Posterior vena cava (tissue), 2 donors: Measurements from ENCODE around the gene GNAO1. TPM values are rescaled to one million over a fixed set of nuclear protein-coding genes. Genes with fewer than 3 reads are reported as not detected.
"Not testable (repeated sequence)": the region's sequence is repeated elsewhere in the genome, so short reads cannot be mapped to it uniquely, and the experiment has no call there.

Experiments used
- DNase-seq: peaks from one replicate; pipeline ENCODE4 v3.0.0-alpha.2; 2020; ENCODE audit warnings: low spot score
- intact Hi-C, 2 donors: fragments of 100-400 bp; cut with DNase I; formaldehyde crosslinking; loops; one replicate each; pipeline versions ENCODE4 v1.14.1 to v1.14.2; 2022 to 2023
- total RNA-seq, 2 donors: library from RNA; stranded (reverse); fragmentation: NEBNext Ultra II Directional; extraction: Animal tissue kit (Norgen Biotek cat#: 25700); gene quantifications; one replicate each; pipeline ENCODE4 v1.2.1, GENCODE V29; 2021
- donor health status: DM: yes; HTN: yes; CAD: no.
- donor health status: DM: yes; HTN: yes; CAD: no.

Gene GNAO1
- total RNA-seq, 2 donors from 2014 or later = 21.4 to 39.1 TPM

GRCh38 chr16:56363181-56363716 lies 172.0 kb downstream of the GNAO1 start:
- no peak for DNase-seq
- intact Hi-C loops = no loop called here

- no peak for DNase-seq
- intact Hi-C loops = loop anchor here in 1 of 2 donors (1.0 kb wide), 1 partner anchor 38 kb away; no protein-coding TSS in a partner anchor
These were observed 172.7 kb downstream of the GNAO1 start for GRCh38 chr16:56363781-56364565.

- no peak for DNase-seq
- intact Hi-C loops = loop anchor here in 1 of 2 donors (1.0 kb wide), 1 partner anchor 37 kb away; no protein-coding TSS in a partner anchor
These were observed 173.6 kb downstream of the GNAO1 start for GRCh38 chr16:56364865-56365264.

GRCh38 chr16:56365552-56365951 lies 174.3 kb downstream of the GNAO1 start:
- intact Hi-C loops = no loop called here
- no peak for DNase-seq

GRCh38 chr16:56366945-56367344 lies 175.7 kb downstream of the GNAO1 start:
- DNase-seq = no peak
- intact Hi-C loops = no loop called here

GRCh38 chr16:56367764-56368163 lies 176.5 kb downstream of the GNAO1 start:
- intact Hi-C loops = no loop called here
- no peak for DNase-seq

GRCh38 chr16:56368545-56368944 lies 177.3 kb downstream of the GNAO1 start:
- DNase-seq = no peak
- intact Hi-C loops = no loop called here

GRCh38 chr16:56369202-56369601 lies 177.9 kb downstream of the GNAO1 start:
- DNase-seq = no peak
- intact Hi-C loops = no loop called here

- intact Hi-C loops = no loop called here
- no peak for DNase-seq
These were observed 179.0 kb downstream of the GNAO1 start for GRCh38 chr16:56370185-56370874.

GRCh38 chr16:56370875-56371659 lies 179.8 kb downstream of the GNAO1 start:
- intact Hi-C loops = no loop called here
- no peak for DNase-seq

GRCh38 chr16:56371660-56371937 lies 180.3 kb downstream of the GNAO1 start:
- no peak for DNase-seq
- intact Hi-C loops = no loop called here

GRCh38 chr16:56372013-56372634 lies 180.8 kb downstream of the GNAO1 start:
- intact Hi-C loops = no loop called here
- DNase-seq = no peak

GRCh38 chr16:56373003-56373402 lies 181.7 kb downstream of the GNAO1 start:
- intact Hi-C loops = no loop called here
- no peak for DNase-seq

- intact Hi-C loops, DNase-seq: not testable (repeated sequence)
These were observed 184.5 kb downstream of the GNAO1 start for GRCh38 chr16:56375792-56376191.

GRCh38 chr16:56379044-56379443 lies 187.8 kb downstream of the GNAO1 start:
- DNase-seq, intact Hi-C loops: not testable (repeated sequence)

GRCh38 chr16:56380778-56381485 lies 189.6 kb downstream of the GNAO1 start:
- not testable (repeated sequence) for DNase-seq
- intact Hi-C loops = loop anchor here in 1 of 2 donors (5.0 kb wide), 1 partner anchor 1901 kb away; no protein-coding TSS in a partner anchor

- intact Hi-C loops = loop anchor here in 1 of 2 donors (5.0 kb wide), 1 partner anchor 1900 kb away; no protein-coding TSS in a partner anchor
These were observed 191.2 kb downstream of the GNAO1 start for GRCh38 chr16:56382459-56382858.

GRCh38 chr16:56382901-56383355 lies 191.6 kb downstream of the GNAO1 start:
- DNase-seq = no peak
- intact Hi-C loops = loop anchor here in 1 of 2 donors (5.0 kb wide), 1 partner anchor 1899 kb away; no protein-coding TSS in a partner anchor

More at GRCh38 chr16:56382459-56382858, 191.2 kb downstream of the GNAO1 start:
- DNase-seq = no peak
